A673 (cell line): ENCODE results near the gene ZP3.
"Not testable (repeated sequence)": the region's sequence is repeated elsewhere in the genome, so short reads cannot be mapped to it uniquely, and the experiment has no call there.

Experiments used
- EZH2 ChIP-seq: fragments of 200-600 bp; sonication (generic); IDR thresholded peaks from 2 replicates; pipeline ENCODE4 v1.6.1; 2017; ENCODE audit warnings: borderline replicate concordance, low read depth, mild to moderate bottlenecking, mixed read lengths, antibody characterized with exemption, low read length; ENCODE audit not compliant: poor library complexity, severe bottlenecking
- TF ChIP-seq, protein P1 (sequence below): fragments of 300-800, 200-600 bp; sonication (generic); conservative IDR thresholded peaks from 2 replicates; pipeline ENCODE4 v1.5.1; 2017; ENCODE audit warnings: low read depth, mild to moderate bottlenecking, antibody characterized with exemption, low read length, moderate library complexity, mixed read lengths

GRCh38 chr7:76461464-76462101 lies 36.8 kb downstream of the ZP3 start, which contains the start of gene DTX2:
- TF ChIP-seq, protein P1, sequence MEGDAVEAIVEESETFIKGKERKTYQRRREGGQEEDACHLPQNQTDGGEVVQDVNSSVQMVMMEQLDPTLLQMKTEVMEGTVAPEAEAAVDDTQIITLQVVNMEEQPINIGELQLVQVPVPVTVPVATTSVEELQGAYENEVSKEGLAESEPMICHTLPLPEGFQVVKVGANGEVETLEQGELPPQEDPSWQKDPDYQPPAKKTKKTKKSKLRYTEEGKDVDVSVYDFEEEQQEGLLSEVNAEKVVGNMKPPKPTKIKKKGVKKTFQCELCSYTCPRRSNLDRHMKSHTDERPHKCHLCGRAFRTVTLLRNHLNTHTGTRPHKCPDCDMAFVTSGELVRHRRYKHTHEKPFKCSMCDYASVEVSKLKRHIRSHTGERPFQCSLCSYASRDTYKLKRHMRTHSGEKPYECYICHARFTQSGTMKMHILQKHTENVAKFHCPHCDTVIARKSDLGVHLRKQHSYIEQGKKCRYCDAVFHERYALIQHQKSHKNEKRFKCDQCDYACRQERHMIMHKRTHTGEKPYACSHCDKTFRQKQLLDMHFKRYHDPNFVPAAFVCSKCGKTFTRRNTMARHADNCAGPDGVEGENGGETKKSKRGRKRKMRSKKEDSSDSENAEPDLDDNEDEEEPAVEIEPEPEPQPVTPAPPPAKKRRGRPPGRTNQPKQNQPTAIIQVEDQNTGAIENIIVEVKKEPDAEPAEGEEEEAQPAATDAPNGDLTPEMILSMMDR: not testable (repeated sequence)
- TF ChIP-seq EZH2: not testable (repeated sequence)
